Stimulated activated CD4-positive, alpha-beta T cell treated with anti-CD3 and anti-CD28 coated beads, TNF-alpha, amount 100 ng/mL, for 24 hours (primary cell): ENCODE results near the gene FUCA1.
"Not testable (repeated sequence)": the region's sequence is repeated elsewhere in the genome, so short reads cannot be mapped to it uniquely, and the experiment has no call there.

ENCODE experiments used
- DNase-seq, 3 experiments: peaks; one replicate each; pipeline ENCODE4 v3.0.0-alpha.2; 2020; ENCODE audit warnings: low read depth in 3 of 3

The FUCA1 gene

GRCh38 chr1:23867895-23868556, at the start of gene FUCA1:
FUCA1 (minus strand) TSS chr1:23868290; CDS start chr1:23868286, 4 bp downstream.
- DNase-seq, result peak; percentile 86 to 95 (median 93)

DNA sequence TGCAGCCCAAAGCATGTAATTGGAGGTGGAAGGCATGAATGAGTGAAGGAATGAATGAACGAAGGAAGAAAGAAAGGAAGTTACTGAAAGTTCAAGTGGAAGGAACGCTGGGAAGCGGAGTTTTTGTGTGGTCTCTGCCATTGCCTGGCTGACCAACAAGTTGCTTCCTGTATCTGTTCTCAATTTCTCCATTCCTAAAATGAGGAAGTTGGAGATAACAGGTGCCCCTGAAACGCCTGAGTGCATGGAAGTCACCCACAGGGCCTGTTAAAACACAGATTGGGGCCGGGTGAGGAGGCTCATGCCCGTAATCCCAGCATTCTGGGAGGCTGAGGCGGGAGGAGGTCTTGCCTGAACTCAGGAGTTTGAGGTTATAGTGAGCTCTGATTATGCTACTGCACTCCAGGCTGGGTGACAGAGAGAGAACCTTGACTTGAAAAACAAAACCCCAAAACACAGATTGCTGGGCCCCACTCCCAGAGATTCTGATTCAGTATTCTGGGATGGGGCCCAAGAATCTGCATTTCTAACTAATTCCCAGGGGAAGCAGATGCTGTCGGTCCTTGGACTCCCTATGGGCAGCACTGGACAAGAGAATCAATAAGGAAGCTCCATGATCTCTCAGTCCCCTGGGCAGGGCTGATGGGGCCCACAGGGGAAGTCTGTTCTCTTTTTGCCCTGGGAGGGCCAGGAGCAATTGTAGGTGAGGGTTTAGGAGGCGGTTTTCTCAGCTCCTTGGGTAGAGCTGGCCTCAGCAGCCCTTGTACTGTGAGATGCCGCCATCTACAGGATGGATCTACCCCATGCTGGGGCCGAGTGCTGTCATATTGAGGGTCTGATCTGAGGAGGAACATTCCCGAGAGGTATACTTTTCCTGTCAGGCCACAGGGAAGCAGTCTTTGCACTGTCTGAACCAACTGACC, 48.4 kb upstream of the FUCA1 start:
- peak in 2 of 3 experiments; percentile 12 to 32 for DNase-seq

DNA sequence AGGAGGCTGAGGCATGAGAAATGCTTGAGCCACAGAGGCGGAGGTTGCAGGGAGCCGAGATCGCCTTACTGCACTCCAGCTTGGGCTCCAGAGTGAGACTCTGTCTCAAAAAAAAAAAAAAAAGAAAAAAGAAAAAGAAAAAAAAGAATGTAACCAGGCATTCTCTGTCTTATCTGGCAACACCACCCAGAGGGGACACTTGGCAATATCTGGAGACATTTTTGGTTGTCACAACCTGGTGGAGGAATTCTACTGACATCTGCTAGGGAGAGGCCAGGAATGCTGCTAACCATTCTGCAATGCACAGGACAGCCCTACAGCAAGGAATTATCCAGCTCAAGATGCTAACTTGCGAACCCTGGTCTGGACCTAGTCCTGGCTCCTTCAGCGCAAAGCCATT, 47.4 kb upstream of the FUCA1 start:
- no peak for DNase-seq

GRCh38 chr1:23914921-23915320, 46.8 kb upstream of the FUCA1 start:
- DNase-seq, result no peak

GRCh38 chr1:23913212-23913880, 45.3 kb upstream of the FUCA1 start, which contains the start of gene CNR2:
CNR2 (minus strand) TSS chr1:23913362; CDS start chr1:23875617, 37,745 bp downstream.
- DNase-seq, result no peak

GRCh38 chr1:23911921-23912320, 43.8 kb upstream of the FUCA1 start:
- DNase-seq, result no peak

GRCh38 chr1:23910553-23911246, 42.6 kb upstream of the FUCA1 start:
- DNase-seq, result no peak

DNA sequence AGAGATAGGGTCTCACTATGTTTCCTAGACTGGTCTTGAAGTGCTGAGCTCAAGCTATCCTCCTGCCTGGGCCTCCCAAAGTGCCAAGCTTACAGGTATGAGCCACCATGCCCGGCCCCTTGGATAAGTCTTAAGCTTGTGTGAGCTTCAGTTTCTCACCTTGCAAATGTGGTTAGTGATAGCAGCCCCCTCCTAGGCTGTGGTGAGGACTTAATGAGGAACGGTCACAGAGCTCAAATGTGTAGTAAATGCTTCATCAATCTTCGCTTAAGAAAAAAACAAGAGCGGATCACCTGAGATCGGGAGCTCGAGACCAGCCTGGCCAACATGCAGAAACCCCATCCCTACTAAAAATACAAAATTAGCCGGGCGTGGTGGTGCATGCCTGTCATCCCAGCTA, 42.1 kb upstream of the FUCA1 start:
- DNase-seq, result no peak

- DNase-seq, result no peak
These were observed 41.3 kb upstream of the FUCA1 start for GRCh38 chr1:23909412-23909811.

- no peak for DNase-seq
These were observed 40.6 kb upstream of the FUCA1 start for GRCh38 chr1:23908453-23909341.

GRCh38 chr1:23906731-23907130, 38.6 kb upstream of the FUCA1 start:
- DNase-seq, result no peak

GRCh38 chr1:23905461-23906025, 37.5 kb upstream of the FUCA1 start:
- no peak for DNase-seq

DNA sequence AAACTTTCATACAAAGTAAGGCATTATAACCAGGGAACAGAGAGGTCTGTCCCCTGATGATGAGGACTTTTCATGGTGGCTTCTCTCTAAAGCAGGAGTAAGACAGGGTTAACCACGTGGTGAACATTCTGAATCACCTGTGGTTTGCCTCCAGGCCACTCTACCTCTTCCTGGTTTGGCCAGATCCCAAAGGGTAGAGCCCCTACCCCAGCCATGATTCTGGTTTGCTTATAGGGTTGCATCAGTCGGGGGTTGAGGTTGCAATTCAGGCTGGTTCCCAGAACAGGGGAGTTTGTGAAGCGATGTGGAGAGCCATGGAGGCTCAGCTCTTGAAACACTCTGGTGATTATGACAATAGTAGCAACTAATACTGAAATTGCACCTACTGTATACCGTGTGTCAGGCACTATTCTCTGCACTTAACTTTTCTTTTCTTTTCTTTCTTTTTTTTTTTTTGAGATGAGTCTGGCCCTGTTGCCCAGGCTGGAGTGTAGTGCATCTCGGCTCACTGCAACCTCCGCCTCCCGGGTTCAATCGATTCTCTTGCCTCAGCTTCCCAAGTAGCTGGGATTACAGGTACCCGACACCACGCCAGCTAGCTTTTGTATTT, 36.8 kb upstream of the FUCA1 start:
- peak in 1 of 3 experiments; percentile 16 for DNase-seq

DNA sequence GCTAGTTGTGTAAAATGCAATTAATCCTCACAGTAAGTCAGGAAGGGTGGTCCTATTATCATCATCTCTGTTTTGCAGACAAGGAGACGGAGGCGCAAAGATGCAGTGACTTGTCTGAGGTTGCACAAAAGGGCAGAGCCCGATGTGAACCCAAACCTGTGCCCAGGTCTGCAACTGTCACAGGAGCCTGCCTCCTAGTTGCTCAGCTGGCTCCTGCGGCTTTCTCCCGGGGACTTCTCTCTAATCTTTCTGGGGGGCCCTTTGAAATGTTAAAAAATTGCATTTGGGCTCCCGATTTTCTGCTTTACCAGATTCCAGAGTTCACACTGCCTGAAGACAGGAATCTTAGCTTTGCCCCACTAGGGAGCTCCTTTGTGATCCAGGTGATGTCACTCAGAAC, 35.7 kb upstream of the FUCA1 start:
- no peak for DNase-seq

DNA sequence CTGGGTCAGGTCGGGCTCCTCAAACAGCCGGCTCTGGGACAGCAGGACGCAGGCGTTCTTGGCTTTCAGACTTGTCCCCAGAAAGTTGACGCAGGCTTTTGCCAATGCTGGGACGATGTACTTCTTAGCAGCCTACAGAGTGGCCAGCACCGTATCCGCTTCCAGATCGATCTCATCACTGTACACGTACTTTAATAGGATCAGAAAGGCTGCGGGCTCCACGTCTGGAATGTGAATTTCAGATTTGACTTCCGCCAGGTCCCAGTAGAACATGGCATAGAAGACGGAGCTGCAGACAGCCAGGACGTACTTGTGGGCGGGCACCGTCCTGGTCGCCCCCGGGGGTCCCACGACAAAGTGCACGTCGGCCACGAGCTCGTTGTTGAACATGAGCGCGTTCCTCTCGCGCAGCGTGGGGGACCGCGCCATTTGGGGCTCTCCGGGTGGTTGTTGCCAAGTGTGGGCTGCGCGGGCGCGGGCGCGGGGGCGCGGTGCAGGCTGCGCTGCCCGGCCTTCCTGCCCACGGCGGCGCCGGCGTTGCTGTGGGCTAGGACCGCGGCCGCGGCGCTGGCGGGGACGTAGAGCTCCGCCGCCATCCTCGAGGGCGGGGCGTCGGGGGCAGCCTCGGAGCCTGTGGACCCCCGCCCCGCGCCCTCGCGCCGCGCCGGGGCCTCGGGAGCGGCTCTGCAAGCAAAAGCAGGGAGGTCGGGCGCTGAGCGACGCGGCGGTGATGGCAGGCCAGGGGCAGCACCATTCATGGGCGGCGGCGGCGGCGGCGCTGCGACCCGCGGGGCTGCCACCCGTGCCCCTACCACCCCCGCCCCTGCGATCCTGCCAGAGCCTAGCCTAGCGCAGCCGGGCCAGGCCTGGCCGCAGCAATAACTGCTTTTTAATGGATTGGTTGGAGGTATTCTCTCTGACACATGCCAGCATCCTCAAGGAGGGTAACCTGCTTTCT, 34.5 kb upstream of the FUCA1 start:
- no peak for DNase-seq

- not testable (repeated sequence) for DNase-seq
These were observed 31.9 kb upstream of the FUCA1 start for GRCh38 chr1:23900017-23900416.

DNA sequence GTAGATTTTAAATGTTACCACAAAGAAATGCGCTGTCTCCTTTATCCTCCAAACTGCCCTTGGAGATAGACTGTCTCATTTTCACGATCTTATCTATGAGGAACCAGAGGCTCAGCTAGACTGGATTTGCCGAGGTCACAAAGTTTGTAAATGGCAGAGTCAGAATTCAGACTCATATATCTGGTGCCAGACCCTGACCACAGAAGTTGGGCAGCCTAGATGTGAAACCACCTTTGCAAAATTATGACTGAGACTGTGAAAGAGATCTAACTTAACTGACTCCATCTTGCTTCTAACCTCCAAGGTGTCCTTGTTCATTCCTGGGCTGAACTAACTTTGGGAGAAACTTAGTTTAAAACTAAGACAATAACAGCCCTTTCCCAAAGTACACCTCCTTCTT, 31.0 kb upstream of the FUCA1 start:
- DNase-seq, result no peak

DNA sequence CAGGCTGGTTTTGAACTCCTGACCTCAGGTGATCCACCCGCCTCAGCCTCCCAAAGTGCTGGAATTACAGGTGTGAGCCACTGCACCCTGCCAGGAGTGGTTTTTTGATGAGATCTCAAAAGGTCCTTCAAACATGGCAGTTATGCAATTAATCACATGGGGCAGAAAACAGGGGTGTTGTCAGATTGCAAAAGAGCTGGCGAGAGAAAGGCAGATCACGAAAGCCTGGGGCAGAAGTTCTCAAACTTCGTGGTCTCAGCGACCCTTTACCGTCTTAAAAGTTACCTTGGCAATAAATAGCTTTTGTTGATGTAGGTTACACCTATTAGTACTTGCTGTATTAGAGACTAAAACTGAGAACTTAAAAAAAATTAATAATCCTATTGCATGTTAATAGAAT, 29.0 kb upstream of the FUCA1 start:
- DNase-seq, result no peak

GRCh38 chr1:23896491-23896890, 28.4 kb upstream of the FUCA1 start:
- no peak for DNase-seq
